Esophagus squamous epithelium (tissue), 4 donors: Measurements from ENCODE around the gene CACNA2D3.

Experiments used
- CTCF ChIP-seq, 6 experiments: fragments of 450-650 bp in 4 of 6; fragments of 200-600 bp in 2 of 6; sonication (generic) in 2 of 6; IDR thresholded peaks; one replicate each; pipeline ENCODE4 v1.5.1; 2016 to 2019; ENCODE audit warnings: antibody characterized with exemption in 6 of 6, mild to moderate bottlenecking in 4 of 6, moderate library complexity in 4 of 6
- POLR2A ChIP-seq, 4 donors: fragments of 450-650 bp; IDR thresholded peaks; one replicate each; pipeline ENCODE4 v1.6.1; 2017; ENCODE audit warnings: antibody characterized with exemption in 4 of 4, mild to moderate bottlenecking in 4 of 4, moderate library complexity in 3 of 4

- TF ChIP-seq CTCF (IDR thresholded peaks at IDR 0.05) (no peak), POLR2A (IDR thresholded peaks at IDR 0.05) (no peak)
Measured at GRCh38 chr3:54633444-54634121, 511.2 kb downstream of the CACNA2D3 start.
